HG02938 (cell line): ENCODE measurements around the gene SP140L.
"Not testable (repeated sequence)": the region's sequence is repeated elsewhere in the genome, so short reads cannot be mapped to it uniquely, and the experiment has no call there.

Experiments used
- ATAC-seq: cut with Tn5 transposase; IDR thresholded peaks from one replicate; pipeline ENCODE4 v1.9.1; 2021; ENCODE audit warnings: mild to moderate bottlenecking, moderate library complexity; ENCODE audit not compliant: unreplicated experiment

Gene SP140L

DNA sequence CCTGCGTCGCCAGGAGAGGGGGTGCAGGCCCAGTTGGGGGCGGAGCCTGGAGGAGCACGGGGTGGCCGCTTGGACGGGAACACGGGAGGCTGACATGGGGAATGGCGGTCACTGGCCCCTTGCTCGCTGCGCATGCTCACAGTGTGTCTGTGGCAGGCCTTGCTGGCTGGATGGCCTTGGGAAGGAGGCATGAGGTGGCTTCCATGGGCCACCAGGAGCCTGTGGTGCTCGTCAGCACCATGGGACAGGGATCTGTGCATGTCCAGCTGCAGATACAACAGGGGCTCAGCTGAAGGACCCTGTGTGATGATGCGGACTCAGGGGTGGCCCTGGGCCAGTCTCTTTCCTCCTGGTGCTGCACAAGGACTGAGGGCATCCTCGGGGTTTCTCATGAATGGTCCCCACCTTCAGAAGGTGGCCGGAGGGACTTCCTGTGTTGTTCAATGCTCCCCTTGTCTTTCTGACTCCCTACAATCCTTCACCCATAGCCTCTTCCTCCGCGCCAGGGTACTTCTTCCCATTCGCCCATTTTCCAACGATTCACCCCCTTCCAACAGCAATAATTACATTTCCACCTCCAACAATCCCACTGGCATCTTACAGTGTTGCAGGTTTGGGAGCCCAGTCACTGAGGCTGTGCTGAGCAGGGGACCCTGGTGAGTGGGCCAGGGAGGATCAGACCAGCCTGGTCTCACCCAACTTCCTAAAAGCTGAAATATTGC, 3.4 kb upstream of the SP140L start:
- ATAC-seq, result no peak

DNA sequence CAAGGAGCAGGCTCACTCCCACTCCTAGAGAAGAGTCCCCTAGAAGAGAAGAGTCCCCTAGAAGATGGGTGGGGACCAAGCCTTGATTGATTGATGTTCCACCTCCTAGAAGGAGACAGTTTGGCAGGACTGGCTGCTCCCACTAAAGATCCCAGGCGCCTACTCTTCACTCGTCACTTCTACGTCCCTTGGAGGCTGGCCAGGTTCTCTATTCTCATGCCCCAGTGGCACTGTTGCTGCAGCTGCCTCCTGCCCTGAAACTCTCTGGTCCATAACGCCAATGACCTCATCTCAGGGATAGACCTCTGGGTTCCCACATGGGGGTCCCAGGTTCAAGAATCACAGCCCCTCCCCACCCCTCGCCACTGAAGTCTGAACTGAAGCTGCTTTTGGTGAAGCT, 2.5 kb upstream of the SP140L start:
- ATAC-seq, result no peak

DNA sequence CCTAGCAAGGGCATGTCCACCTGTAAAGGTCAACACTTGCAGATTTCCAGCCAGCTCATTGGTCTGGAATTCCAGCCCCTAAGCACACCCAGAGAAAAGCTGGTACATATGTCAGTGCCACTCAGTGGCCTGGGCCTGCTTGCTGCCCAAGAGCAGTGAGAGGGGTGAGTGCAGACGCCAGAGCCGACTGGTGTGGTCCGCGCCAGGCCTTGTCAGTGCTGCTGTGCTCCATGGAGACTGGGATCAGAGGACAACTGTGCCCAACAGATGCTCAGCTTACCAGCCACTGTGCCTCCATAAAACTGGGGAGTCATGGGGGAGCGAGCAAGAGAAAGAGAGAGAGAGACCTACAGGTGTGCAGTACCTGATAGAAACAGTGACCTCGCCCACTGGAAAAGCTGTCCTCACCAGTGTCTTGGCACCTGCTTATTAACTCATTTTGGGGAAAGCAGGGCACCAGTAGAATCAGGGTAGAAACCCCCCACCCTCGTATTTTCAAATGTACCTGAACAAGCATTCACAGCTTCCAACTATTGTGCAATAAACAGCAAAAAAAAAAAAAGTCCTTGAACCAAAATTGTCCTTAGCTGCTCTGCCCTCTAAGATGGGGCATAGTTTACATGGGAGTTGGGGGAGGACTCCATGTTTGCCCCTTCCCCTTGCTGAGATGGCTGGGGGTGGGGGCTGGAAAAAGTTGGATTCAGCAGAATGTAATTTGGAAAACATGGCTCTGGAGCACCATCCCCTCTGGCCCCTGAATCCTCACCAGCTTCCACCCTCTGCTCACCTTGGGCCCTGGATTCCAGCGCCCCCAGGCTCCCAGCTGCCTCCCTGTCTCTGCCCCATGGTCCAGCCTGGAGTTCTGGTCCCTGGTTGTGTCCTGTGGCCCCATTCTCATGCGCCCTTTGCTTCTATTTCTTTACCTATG, 1.4 kb upstream of the SP140L start:
- no peak for ATAC-seq

DNA sequence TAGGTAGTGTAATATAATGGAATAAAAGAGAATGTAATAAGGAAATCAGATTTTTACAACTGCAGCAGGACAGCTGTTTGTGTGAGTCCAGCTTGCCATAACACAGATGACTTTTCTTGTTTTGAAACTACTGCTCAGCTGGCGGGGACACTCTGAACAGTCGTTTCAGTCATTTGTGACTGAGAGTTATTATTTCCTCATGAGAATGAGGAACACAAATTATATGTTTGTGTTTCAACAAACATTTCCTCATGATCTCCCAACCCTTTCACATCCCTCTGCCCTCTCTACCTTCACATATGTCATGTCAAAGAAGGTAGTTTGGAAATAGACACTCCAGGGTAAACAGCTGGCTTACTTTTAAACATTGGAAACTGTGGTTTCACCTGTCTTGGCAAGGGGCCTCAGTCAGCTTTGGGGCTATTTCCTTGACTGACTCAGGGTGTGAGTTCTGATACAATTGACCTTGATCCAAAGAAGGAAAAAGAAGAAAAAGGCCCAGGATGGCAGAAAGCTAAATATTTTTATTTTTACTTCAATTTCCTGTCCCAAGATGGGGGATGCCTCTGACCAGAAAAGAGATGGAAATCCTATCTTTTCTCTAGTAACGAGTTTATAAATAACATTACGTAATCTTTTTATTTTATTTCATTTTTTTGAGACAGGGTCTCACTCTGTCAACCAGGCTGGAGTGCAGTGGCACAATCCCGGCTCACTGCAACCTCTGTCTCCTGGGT, 593 bp downstream of the SP140L start:
- peak; percentile 71 for ATAC-seq

- ATAC-seq, result no peak
Observed at GRCh38 chr2:230328155-230328458, 1.1 kb downstream of the SP140L start.

GRCh38 chr2:230329946-230330605, 3.1 kb downstream of the SP140L start:
- ATAC-seq, result no peak

DNA sequence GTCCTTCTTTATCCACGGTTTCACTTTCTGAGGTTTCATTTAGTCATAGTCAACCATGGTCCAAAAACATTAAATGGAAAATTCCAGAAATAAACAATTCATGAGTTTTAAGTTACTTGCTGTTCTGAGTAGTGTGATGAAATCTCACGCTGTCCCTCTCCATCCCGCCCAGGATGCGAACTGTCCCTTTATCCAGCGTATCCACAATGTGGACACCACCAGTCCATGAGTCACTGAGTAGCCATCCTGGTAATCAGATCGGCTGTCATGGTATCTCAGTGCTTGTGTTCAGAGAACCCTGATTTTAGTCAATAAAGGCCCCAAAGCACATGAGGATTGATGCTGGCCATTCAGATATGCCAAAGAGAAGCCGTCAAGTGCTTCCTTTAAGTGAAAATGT, 3.7 kb downstream of the SP140L start:
- no peak for ATAC-seq

- no peak for ATAC-seq
Observed at GRCh38 chr2:230335461-230335863, 8.5 kb downstream of the SP140L start.

DNA sequence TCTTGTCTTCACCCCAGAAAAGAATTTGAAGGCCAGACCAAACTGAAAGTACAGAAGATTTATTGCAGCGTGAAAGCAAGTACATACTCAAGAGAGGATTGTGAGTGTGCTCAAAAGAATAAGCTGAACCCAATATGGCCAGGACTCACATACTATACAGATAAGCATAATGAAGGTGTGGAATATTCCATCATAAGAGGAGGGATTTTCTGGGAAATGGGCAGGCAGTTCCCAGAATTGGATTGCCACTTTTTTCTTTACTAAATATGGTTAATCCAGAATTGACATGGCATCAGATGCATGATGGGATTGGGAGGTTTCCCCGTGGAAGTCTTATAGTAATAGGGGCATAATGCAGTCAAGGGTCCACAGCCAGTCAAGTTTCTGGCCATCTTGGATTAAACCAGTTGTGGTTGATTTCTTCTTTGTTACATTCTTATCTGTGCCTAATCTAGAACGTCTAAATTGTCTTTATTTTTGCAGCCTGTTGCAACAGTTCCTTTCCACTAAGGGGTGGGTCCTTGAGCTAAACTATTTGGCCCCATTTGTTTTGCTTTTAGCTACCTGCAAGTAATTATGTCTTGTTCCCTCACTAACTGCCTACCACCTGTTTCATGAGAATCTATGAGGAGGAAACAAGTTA, 9.0 kb downstream of the SP140L start:
- ATAC-seq, result no peak

- not testable (repeated sequence) for ATAC-seq
Observed at GRCh38 chr2:230341936-230342528, 15.0 kb downstream of the SP140L start.

DNA sequence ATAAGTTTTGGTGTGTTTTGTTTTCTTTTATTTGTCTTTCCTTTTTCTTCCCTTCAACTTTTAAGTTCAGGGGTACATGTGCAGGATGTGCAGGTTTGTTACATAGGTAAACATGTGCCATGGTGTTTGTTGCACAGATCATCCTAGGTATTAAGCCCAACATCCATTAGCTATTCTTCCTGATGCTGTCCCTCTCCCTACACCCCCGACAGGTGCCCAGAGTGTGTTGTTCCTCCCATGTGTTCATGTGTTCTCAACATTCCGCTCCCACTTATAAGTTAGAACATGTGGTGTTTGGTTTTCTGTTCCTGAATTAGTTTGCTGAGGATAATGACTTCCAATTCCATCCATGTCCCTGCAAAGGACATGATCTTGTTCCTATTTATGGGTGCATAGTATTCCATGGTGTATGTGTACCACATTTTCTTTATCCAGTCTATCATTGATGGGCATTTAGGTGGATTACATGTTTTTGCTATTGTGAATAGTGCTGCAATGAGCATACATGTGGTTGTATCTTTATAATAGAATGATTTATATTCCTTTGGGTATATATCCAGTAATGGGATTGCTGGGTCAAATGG, 16.1 kb downstream of the SP140L start:
- not testable (repeated sequence) for ATAC-seq

- ATAC-seq, result no peak
Observed at GRCh38 chr2:230343747-230344146, 16.8 kb downstream of the SP140L start.

DNA sequence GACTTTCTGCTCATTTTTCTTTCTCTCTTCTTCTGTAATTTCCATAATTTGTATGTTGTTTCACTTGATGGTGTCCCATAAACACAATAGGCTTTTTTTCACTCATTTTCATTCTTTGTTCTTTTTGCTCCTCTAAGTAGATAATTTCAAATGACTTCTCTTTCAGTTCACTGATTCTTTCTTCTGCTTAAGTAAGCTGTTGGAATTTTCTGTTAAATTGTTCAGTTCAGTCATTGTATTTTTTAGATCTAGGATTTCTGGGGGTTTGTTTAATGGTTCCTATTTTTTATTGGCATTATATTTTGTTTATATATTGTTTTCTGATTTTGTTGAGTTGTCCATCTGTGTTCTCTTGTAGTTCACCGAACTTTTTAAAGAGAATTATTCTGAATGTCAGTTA, 19.5 kb downstream of the SP140L start:
- no peak for ATAC-seq

- ATAC-seq, result no peak
Observed at GRCh38 chr2:230346921-230347533, 20.0 kb downstream of the SP140L start.

- ATAC-seq, result peak; percentile 77
Observed at GRCh38 chr2:230347659-230348305, 20.8 kb downstream of the SP140L start.

DNA sequence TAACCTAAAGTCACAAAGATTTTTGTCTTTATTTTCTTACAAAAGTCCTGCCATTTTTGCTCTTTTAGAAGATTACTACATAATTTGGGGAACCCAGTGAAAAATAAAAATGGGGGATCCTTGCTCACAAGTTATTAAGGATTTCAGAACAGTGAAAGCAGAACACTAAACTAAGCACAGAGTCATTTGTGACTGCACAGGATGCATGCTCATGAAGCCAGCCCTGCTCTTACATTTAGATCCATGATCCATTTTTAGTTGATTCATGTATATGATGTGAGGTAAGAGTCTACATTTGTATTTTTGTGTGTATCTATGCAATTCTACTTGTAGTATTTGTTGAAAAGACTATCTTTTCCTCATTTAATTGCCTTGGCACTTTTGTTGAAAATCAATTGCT, 21.8 kb downstream of the SP140L start:
- ATAC-seq, result no peak

DNA sequence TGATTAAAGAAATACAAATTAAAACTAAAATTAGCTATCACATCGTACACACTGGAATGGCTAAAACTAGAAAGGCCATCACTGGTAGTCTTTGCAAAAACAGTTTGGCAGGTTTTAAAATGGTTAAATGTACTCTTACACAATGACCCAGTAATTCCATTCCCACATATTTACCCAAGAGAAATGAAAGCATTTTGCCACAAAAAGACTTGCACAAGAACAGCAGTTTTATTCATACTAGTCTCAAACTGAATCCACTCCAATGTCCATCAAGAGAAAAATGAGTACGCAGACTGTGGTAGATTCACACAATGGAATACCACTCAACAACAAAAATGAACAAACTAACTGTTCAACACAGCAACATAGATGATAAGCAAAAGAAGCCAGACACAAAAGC, 29.1 kb downstream of the SP140L start:
- no peak for ATAC-seq

DNA sequence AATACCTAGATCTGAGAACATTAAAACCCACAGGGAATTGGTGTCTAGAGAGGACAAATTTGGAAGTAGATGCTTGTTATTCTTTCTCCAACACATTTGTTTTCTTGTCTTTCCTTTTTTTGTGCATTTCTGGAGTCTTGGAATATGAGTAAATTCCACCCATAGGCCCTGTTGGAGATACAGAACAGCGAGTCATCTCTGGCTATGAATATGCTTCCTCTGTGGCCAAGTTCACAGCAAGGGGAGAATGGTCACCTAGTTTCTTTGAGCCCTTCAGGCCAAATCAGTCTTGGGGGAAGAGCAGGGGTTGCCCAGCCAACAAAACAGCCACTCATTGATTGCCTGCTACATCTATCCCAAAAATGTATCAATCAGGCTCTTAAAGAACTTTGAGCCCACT, 31.3 kb downstream of the SP140L start:
- ATAC-seq, result no peak

DNA sequence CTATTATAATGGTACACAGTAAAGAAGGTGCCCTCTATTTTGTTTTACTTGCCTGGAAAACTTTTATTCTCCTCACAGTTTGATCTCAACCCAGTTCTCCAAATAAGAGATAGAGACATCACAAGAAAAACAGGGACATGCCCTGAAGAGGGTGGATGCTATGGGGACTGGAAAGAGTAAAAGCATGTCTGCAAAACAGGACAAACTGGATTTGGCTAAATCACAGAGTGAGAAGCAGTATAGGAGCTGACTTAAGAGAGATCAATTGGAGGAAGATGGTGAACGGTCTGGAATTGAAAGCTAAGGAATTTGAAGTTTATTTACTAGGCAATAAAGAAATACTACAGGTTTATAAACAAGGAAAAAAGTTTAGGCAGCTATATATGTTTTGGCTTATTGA, 33.0 kb downstream of the SP140L start:
- ATAC-seq, result no peak
